ENCODE data around the gene PLEKHG1. TPM values are rescaled to one million over a fixed set of nuclear protein-coding genes. Genes with fewer than 3 reads are reported as not detected.
A peak's percentile ranks its signal among the peaks of the same experiment; 100 is the strongest.

Gene PLEKHG1
- total RNA-seq, 4 donors from 2014 or later = 21.6 to 99.8 (median 49.1) TPM

GRCh38 chr6:150566486-150566885 lies 33.2 kb upstream of the PLEKHG1 start:
- ATAC-seq (ENCODE audit: low FRiP score) (no peak), DNase-seq (ENCODE audit: low spot score) (no peak)
- TF ChIP-seq, protein P1, sequence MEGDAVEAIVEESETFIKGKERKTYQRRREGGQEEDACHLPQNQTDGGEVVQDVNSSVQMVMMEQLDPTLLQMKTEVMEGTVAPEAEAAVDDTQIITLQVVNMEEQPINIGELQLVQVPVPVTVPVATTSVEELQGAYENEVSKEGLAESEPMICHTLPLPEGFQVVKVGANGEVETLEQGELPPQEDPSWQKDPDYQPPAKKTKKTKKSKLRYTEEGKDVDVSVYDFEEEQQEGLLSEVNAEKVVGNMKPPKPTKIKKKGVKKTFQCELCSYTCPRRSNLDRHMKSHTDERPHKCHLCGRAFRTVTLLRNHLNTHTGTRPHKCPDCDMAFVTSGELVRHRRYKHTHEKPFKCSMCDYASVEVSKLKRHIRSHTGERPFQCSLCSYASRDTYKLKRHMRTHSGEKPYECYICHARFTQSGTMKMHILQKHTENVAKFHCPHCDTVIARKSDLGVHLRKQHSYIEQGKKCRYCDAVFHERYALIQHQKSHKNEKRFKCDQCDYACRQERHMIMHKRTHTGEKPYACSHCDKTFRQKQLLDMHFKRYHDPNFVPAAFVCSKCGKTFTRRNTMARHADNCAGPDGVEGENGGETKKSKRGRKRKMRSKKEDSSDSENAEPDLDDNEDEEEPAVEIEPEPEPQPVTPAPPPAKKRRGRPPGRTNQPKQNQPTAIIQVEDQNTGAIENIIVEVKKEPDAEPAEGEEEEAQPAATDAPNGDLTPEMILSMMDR (IDR thresholded peaks at IDR 0.05) = no peak

DNA sequence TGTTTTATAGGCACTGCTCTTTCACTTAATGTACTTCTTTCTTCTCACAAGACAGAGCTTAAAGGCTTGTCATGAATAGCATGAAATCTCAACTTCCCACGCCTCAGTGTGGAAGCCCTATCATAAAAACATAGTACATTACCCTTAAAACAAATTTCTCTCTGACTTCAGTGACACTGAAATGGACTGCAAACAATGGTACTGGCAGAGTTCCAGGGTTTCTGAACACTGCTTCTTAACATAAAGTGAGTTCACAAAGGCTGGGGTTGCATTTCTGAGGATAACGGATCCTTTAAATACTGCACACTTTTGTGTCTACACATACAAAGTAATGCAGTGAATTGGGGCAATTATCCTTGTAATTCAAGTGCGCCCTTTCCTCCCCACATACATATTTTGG lies 32.3 kb upstream of the PLEKHG1 start:
- no peak for DNase-seq (ENCODE audit: low spot score)
- ATAC-seq (ENCODE audit: low FRiP score) = no peak
- TF ChIP-seq, protein P1 (IDR thresholded peaks at IDR 0.05) = no peak

- ATAC-seq (ENCODE audit: low FRiP score) (no peak), DNase-seq (ENCODE audit: low spot score) (no peak)
- TF ChIP-seq, protein P1 (IDR thresholded peaks at IDR 0.05) = no peak
Measured at GRCh38 chr6:150567823-150568383, 31.8 kb upstream of the PLEKHG1 start.

DNA sequence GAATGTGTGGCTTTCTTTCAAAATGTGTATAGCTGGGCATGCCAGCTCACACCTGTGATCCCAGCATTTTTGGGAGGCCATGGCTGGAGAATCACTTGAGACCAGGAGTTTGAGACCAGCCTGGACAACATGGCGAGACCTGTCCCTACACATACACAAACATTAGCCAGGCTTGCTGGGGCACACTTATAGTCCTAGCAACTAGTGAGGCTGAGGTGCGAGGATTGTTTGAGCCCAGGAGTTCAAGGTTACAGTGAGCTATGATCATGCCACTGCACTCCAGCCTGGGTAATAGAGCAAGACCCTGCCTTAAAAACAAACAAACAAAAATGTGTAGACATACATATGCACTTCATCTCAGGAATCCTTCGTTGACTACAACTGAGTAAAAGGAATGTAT lies 31.1 kb upstream of the PLEKHG1 start:
- DNase-seq (ENCODE audit: low spot score) (no peak), ATAC-seq (ENCODE audit: low FRiP score) (no peak)
- TF ChIP-seq, protein P1 (IDR thresholded peaks at IDR 0.05) = no peak

DNA sequence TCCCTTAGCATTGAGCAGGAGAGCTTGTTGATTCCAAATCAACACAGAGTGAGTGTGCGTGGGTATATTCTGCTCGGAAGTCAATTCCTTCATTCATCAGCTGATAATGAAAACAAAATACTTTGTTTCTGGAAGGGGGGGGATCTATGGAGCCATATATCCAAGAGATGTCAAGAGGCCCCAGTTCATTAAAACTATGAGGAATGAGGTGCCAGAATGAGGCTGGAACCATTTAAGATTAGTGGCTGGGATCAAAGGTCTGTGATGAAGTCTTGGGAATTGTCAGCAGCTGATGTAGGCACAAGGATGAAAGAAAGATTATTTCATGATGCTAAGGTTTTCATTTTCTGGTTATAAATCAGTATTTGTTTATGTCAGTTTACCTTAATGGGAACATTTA lies 30.5 kb upstream of the PLEKHG1 start:
- no peak for ATAC-seq (ENCODE audit: low FRiP score)
- TF ChIP-seq, protein P1 (IDR thresholded peaks at IDR 0.05) = no peak

GRCh38 chr6:150573041-150573681 lies 26.5 kb upstream of the PLEKHG1 start:
- no peak for DNase-seq (ENCODE audit: low spot score)
- ATAC-seq (ENCODE audit: low FRiP score) = peak; percentile 28
- TF ChIP-seq, protein P1 (IDR thresholded peaks at IDR 0.05) = no peak

More for the DNA sequence above, 30.5 kb upstream of the PLEKHG1 start:
- no peak for DNase-seq (ENCODE audit: low spot score)

DNA sequence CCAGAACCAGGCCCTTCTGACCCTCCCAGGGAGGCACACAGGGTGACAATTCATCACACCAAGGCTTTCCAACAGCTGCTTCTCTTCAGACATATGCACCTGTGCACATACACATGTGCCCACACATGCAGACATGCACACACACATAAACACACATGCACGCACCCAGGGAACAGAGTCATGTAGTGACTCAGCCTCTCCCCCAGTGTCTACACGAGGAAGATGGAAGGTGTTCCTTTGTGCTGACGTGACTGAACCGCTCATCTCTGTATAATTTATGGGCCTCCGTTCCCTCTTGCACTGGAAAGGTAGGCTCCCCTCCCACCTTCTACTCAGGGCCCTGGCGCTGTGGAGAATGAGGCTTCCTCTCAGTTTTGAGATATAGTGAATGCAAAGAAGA lies 23.8 kb upstream of the PLEKHG1 start:
- TF ChIP-seq, protein P1 (IDR thresholded peaks at IDR 0.05) = no peak
- DNase-seq (ENCODE audit: low spot score) = no peak
- no peak for ATAC-seq (ENCODE audit: low FRiP score)
